ENCODE measurements around the gene HIF1A.

DNA sequence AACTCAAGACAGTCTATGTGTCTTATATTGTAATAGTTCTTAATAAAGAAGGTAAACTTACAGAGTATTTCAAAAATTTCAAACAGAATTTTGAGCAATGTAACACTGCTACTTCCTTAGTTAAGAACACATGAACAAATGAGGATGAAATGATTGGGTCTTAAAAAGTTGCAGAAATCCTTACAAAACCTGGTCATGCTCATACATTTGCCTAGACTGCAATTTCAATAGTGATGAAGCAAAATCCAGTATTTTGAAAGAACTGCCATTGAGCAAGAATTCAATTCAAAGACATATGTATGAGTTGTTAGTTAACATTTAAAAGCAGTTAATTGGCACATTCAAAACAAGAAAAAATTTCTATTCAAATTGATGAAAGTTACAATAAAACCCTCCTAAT is 17.8 kb upstream of the HIF1A start:
- TF ChIP-seq EZH2phosphoT487 (IDR thresholded peaks at IDR 0.05) (no peak), EZH2 (IDR thresholded peaks at IDR 0.05) (no peak)
- TF ChIP-seq, protein P1, sequence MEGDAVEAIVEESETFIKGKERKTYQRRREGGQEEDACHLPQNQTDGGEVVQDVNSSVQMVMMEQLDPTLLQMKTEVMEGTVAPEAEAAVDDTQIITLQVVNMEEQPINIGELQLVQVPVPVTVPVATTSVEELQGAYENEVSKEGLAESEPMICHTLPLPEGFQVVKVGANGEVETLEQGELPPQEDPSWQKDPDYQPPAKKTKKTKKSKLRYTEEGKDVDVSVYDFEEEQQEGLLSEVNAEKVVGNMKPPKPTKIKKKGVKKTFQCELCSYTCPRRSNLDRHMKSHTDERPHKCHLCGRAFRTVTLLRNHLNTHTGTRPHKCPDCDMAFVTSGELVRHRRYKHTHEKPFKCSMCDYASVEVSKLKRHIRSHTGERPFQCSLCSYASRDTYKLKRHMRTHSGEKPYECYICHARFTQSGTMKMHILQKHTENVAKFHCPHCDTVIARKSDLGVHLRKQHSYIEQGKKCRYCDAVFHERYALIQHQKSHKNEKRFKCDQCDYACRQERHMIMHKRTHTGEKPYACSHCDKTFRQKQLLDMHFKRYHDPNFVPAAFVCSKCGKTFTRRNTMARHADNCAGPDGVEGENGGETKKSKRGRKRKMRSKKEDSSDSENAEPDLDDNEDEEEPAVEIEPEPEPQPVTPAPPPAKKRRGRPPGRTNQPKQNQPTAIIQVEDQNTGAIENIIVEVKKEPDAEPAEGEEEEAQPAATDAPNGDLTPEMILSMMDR (IDR thresholded peaks at IDR 0.05), result no peak

Data from neural progenitor cell (in vitro differentiated cells).